ENCODE results near the gene RNF225. TPM values are rescaled to one million over a fixed set of nuclear protein-coding genes. Genes with fewer than 3 reads are reported as not detected.

The RNF225 gene
- total and polyA plus RNA-seq, 2 of the 13 experiments (the other 11 are each of a cell fraction or from before 2014, with no cell fraction given) = not detected

DNA sequence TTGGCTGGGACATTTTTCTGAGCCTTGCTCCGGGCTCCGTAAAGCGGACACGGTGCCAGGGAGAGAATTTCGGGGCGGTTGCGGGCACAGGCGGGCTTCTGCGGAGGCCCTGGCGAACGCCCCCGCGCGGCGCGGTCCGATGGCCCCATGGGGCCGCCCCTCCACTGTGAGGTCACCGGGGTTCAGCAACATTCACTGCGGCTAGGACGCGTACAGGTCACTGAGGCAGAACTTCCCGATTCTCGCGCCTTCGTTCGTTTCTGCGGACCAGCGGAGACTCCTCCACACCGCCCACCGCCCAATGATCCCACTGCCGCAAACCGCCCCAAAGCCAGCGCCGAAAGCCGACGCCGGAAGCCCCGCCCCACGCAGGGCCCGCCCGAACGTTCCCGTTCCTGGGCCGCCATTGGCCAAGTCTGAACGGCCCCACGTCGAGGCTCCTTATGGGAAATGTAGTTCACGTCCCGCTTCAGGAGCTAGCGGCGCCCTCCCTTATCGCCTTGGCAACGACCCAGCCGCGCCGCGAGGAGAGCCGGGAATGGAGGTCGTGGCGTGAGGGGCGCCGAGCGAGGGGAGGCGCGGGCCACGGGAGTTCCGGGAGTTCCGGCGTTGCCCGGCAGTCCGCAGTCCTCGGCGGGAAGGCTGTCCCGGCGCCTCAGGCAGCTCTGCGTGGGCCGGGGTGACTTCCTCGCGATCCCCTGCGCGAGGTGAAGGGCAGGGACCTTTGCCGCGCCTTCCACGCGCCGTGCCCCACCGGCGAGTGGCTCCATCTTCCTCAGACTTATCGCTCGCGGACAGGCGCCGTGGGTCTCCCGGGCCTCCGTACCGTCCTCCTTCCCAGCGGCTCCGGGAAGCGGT, 12.9 kb downstream of the RNF225 start, which contains the start of gene ZNF584 (continued):
- TF ChIP-seq, protein P1, sequence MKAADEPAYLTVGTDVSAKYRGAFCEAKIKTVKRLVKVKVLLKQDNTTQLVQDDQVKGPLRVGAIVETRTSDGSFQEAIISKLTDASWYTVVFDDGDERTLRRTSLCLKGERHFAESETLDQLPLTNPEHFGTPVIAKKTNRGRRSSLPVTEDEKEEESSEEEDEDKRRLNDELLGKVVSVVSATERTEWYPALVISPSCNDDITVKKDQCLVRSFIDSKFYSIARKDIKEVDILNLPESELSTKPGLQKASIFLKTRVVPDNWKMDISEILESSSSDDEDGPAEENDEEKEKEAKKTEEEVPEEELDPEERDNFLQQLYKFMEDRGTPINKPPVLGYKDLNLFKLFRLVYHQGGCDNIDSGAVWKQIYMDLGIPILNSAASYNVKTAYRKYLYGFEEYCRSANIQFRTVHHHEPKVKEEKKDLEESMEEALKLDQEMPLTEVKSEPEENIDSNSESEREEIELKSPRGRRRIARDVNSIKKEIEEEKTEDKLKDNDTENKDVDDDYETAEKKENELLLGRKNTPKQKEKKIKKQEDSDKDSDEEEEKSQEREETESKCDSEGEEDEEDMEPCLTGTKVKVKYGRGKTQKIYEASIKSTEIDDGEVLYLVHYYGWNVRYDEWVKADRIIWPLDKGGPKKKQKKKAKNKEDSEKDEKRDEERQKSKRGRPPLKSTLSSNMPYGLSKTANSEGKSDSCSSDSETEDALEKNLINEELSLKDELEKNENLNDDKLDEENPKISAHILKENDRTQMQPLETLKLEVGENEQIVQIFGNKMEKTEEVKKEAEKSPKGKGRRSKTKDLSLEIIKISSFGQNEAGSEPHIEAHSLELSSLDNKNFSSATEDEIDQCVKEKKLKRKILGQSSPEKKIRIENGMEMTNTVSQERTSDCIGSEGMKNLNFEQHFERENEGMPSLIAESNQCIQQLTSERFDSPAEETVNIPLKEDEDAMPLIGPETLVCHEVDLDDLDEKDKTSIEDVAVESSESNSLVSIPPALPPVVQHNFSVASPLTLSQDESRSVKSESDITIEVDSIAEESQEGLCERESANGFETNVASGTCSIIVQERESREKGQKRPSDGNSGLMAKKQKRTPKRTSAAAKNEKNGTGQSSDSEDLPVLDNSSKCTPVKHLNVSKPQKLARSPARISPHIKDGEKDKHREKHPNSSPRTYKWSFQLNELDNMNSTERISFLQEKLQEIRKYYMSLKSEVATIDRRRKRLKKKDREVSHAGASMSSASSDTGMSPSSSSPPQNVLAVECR (CRISPR knock-in tag; IDR thresholded peaks at IDR 0.05; ENCODE audit: borderline replicate concordance) = peak; percentile 93
- TF ChIP-seq ZNF557 (CRISPR knock-in tag; IDR thresholded peaks at IDR 0.05) = no peak
- TF ChIP-seq ZNF230 (CRISPR knock-in tag; IDR thresholded peaks at IDR 0.05) = peak; percentile 90; the same call in 1 of the 2 replicates
- no peak for TF ChIP-seq SRSF9 (IDR thresholded peaks at IDR 0.05; ENCODE audit: borderline replicate concordance, insufficient read depth, low read depth, low read length, poor library complexity, severe bottlenecking)
- no peak for TF ChIP-seq ZNF678 (CRISPR knock-in tag; IDR thresholded peaks at IDR 0.05)
- TF ChIP-seq ZNF567 (CRISPR knock-in tag; IDR thresholded peaks at IDR 0.05; ENCODE audit: borderline replicate concordance) = peak; percentile 47; the same call in 1 of the 2 replicates
- TF ChIP-seq ATF7 (IDR thresholded peaks at IDR 0.05) = no peak
- TF ChIP-seq ATF7 (CRISPR knock-in tag; IDR thresholded peaks at IDR 0.05) = no peak; the same call in 1 of the 2 replicates
- TF ChIP-seq, protein P2, sequence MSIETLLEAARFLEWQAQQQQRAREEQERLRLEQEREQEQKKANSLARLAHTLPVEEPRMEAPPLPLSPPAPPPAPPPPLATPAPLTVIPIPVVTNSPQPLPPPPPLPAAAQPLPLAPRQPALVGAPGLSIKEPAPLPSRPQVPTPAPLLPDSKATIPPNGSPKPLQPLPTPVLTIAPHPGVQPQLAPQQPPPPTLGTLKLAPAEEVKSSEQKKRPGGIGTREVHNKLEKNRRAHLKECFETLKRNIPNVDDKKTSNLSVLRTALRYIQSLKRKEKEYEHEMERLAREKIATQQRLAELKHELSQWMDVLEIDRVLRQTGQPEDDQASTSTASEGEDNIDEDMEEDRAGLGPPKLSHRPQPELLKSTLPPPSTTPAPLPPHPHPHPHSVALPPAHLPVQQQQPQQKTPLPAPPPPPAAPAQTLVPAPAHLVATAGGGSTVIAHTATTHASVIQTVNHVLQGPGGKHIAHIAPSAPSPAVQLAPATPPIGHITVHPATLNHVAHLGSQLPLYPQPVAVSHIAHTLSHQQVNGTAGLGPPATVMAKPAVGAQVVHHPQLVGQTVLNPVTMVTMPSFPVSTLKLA (IDR thresholded peaks at IDR 0.05) = no peak
- TF ChIP-seq HNRNPLL (IDR thresholded peaks at IDR 0.05; ENCODE audit: low read depth, low read length, poor library complexity, severe bottlenecking) = peak; percentile 85
- no peak for TF ChIP-seq BRD4 (CRISPR knock-in tag; IDR thresholded peaks at IDR 0.05)
- peak; percentile 91; the same call in 1 of the 2 replicates for TF ChIP-seq ZNF850 (CRISPR knock-in tag; conservative IDR thresholded peaks at IDR 0.05)
- TF ChIP-seq ZSCAN25 (CRISPR knock-in tag; IDR thresholded peaks at IDR 0.05) = no peak; the same call in 1 of the 2 replicates
- TF ChIP-seq ZBTB21 (CRISPR knock-in tag; IDR thresholded peaks at IDR 0.05) = no peak
- TF ChIP-seq SKI (IDR thresholded peaks at IDR 0.05; ENCODE audit: partially characterized antibody) = no peak
- TF ChIP-seq ZFY (CRISPR knock-in tag; IDR thresholded peaks at IDR 0.05) = peak; percentile 74; the same call in 1 of the 2 replicates
- no peak for TF ChIP-seq ZBTB8A (CRISPR knock-in tag; IDR thresholded peaks at IDR 0.05; ENCODE audit: borderline replicate concordance, low read depth)
- TF ChIP-seq CBX1 (IDR thresholded peaks at IDR 0.05; ENCODE audit: low read depth) = peak; percentile 60
- peak; percentile 87 for TF ChIP-seq ELF1 (CRISPR knock-in tag; IDR thresholded peaks at IDR 0.05)
- no peak for TF ChIP-seq FOXA1 (IDR thresholded peaks at IDR 0.05)
- no peak for TF ChIP-seq FOXA1 (CRISPR knock-in tag; IDR thresholded peaks at IDR 0.05)
- TF ChIP-seq STAG1 (CRISPR knock-in tag; IDR thresholded peaks at IDR 0.05) = no peak
- 0 out of 2 replicates have a peak, but pooled peaks have one; percentile 75 for TF ChIP-seq ZNF337 (CRISPR knock-in tag; IDR thresholded peaks at IDR 0.05; ENCODE audit: borderline replicate concordance, low read depth)
